H9 (cell line): ENCODE data around the gene MUC4. TPM values are rescaled to one million over a fixed set of nuclear protein-coding genes. Genes with fewer than 3 reads are reported as not detected.

Source experiments
- DNase-seq: peaks from one replicate; pipeline ENCODE4 v3.0.0-alpha.2; 2017
- H2AFZ ChIP-seq: one replicate; pipeline ENCODE4 v1.6.1; 2013; ENCODE audit warnings: mild to moderate bottlenecking, low read length, control low read depth, moderate library complexity
- H2AK5ac ChIP-seq: 2 replicates; pipeline ENCODE4 v1.6.1; 2013; ENCODE audit warnings: low read length, control low read depth, mixed read lengths; ENCODE audit not compliant: insufficient read length
- H2BK120ac ChIP-seq: one replicate; pipeline ENCODE4 v1.6.1; 2013; ENCODE audit warnings: low read depth, mild to moderate bottlenecking, low read length, control low read depth, inconsistent platforms; ENCODE audit not compliant: poor library complexity, severe bottlenecking
- H2BK12ac ChIP-seq: 2 replicates; pipeline ENCODE4 v1.6.1; 2013; ENCODE audit warnings: low read length, control low read depth, mixed read lengths, low read depth; ENCODE audit not compliant: insufficient read length
- H2BK15ac ChIP-seq: 2 replicates; pipeline ENCODE4 v1.6.1; 2013; ENCODE audit warnings: low read depth, low read length, control low read depth
- H2BK20ac ChIP-seq: one replicate; pipeline ENCODE4 v1.6.1; 2013; ENCODE audit warnings: low read depth, mild to moderate bottlenecking, low read length, control low read depth, inconsistent platforms; ENCODE audit not compliant: poor library complexity, severe bottlenecking
- H2BK5ac ChIP-seq: 2 replicates; pipeline ENCODE4 v1.6.1; 2013; ENCODE audit warnings: low read length, control low read depth, mixed read lengths; ENCODE audit not compliant: insufficient read length
- H3K14ac ChIP-seq: 2 replicates; pipeline ENCODE4 v1.6.1; 2013; ENCODE audit warnings: low read length, control low read depth; ENCODE audit not compliant: insufficient read depth
- H3K18ac ChIP-seq: 2 replicates; pipeline ENCODE4 v1.6.1; 2013; ENCODE audit warnings: low read depth, mild to moderate bottlenecking, mixed read lengths, low read length, control low read depth; ENCODE audit not compliant: insufficient read length
- H3K23ac ChIP-seq: 2 replicates; pipeline ENCODE4 v1.6.1; 2013; ENCODE audit warnings: low read length, control low read depth, mixed read lengths, low read depth; ENCODE audit not compliant: insufficient read length
- H3K23me2 ChIP-seq: 2 replicates; pipeline ENCODE4 v1.6.1; 2013; ENCODE audit warnings: low read depth, mild to moderate bottlenecking, mixed read lengths, low read length, control low read depth; ENCODE audit not compliant: insufficient read length, poor library complexity, severe bottlenecking
- H3K27ac ChIP-seq: 2 replicates; pipeline ENCODE4 v1.5.1; 2013; ENCODE audit warnings: low read length, control low read depth, mixed read lengths, low read depth; ENCODE audit not compliant: insufficient read length
- H3K27me3 ChIP-seq: 2 replicates; pipeline ENCODE4 v1.6.1; 2013; ENCODE audit warnings: low read length, control low read depth, inconsistent platforms; ENCODE audit not compliant: insufficient read depth
- H3K4ac ChIP-seq: 2 replicates; pipeline ENCODE4 v1.6.1; 2013; ENCODE audit warnings: low read depth, mild to moderate bottlenecking, control low read depth, inconsistent platforms, low read length, moderate library complexity
- H3K4me1 ChIP-seq: 2 replicates; pipeline ENCODE4 v1.6.1; 2013; ENCODE audit warnings: low read length, control low read depth, inconsistent platforms; ENCODE audit not compliant: insufficient read depth
- H3K4me2 ChIP-seq: 2 replicates; pipeline ENCODE4 v1.6.1; 2013; ENCODE audit warnings: low read length, control low read depth, mixed read lengths; ENCODE audit not compliant: insufficient read length, insufficient read depth
- H3K56ac ChIP-seq: 2 replicates; pipeline ENCODE4 v1.6.1; 2013; ENCODE audit warnings: low read depth, mild to moderate bottlenecking, mixed read lengths, low read length, control low read depth; ENCODE audit not compliant: insufficient read length
- H3K79me1 ChIP-seq: 2 replicates; pipeline ENCODE4 v1.6.1; 2013; ENCODE audit warnings: low read depth, mild to moderate bottlenecking, moderate library complexity, low read length, control low read depth, inconsistent platforms; ENCODE audit not compliant: insufficient read depth, poor library complexity, severe bottlenecking
- H3K79me2 ChIP-seq: 2 replicates; pipeline ENCODE4 v1.6.1; 2013; ENCODE audit warnings: low read length, control low read depth, inconsistent platforms; ENCODE audit not compliant: insufficient read depth
- H3K9ac ChIP-seq: 2 replicates; pipeline ENCODE4 v1.6.1; 2013; ENCODE audit warnings: low read length, control low read depth, mixed read lengths; ENCODE audit not compliant: insufficient read length; ENCODE audit errors: extremely low read depth
- H3K9me3 ChIP-seq: one replicate; pipeline ENCODE4 v1.6.1; 2013; ENCODE audit warnings: low read depth, low read length, inconsistent platforms; ENCODE audit not compliant: control insufficient read depth
- H3T11ph ChIP-seq: one replicate; pipeline ENCODE4 v1.6.1; 2013; ENCODE audit warnings: mild to moderate bottlenecking, low read length, control low read depth, inconsistent platforms
- H4K20me1 ChIP-seq: one replicate; pipeline ENCODE4 v1.6.1; 2013; ENCODE audit not compliant: control insufficient read depth, insufficient read length, insufficient read depth
- H4K5ac ChIP-seq: 2 replicates; pipeline ENCODE4 v1.6.1; 2013; ENCODE audit warnings: low read depth, mild to moderate bottlenecking, mixed read lengths, low read length, control low read depth; ENCODE audit not compliant: insufficient read length
- H4K8ac ChIP-seq: replicated peaks from 2 replicates; pipeline ENCODE4 v1.6.1; 2013; ENCODE audit warnings: low read length, control low read depth, mixed read lengths, low read depth; ENCODE audit not compliant: insufficient read length
- H4K91ac ChIP-seq: 2 replicates; pipeline ENCODE4 v1.6.1; 2013; ENCODE audit warnings: low read depth, mild to moderate bottlenecking, moderate library complexity, mixed read lengths, low read length, control low read depth; ENCODE audit not compliant: insufficient read length
- H3K27ac Mint-ChIP-seq, 3 experiments: 2 replicates in 2 of 3; 3 replicates in 1 of 3; pipeline ENCODE4 v1.8.0; 2020 to 2021; ENCODE audit warnings: mixed read lengths in 3 of 3, mild to moderate bottlenecking in 1 of 3, moderate library complexity in 1 of 3
- H3K27me3 Mint-ChIP-seq: 2 replicates; pipeline ENCODE4 v1.8.0; 2021; ENCODE audit warnings: low read depth, mild to moderate bottlenecking, moderate library complexity, mixed read lengths
- H3K36me3 Mint-ChIP-seq, 3 experiments: 2 replicates in 2 of 3; 3 replicates in 1 of 3; pipeline ENCODE4 v1.8.0; 2020 to 2021; ENCODE audit warnings: low read depth in 3 of 3, mixed read lengths in 3 of 3; ENCODE audit not compliant: insufficient read depth in 1 of 3
- H3K4me1 Mint-ChIP-seq, 2 experiments: 2 replicates each; pipeline ENCODE4 v1.8.0; 2020; ENCODE audit warnings: mixed read lengths in 2 of 2
- H3K4me3 Mint-ChIP-seq, 2 experiments: 2 replicates in 1 of 2; 3 replicates in 1 of 2; pipeline ENCODE4 v1.8.0; 2020 to 2021; ENCODE audit warnings: mild to moderate bottlenecking in 2 of 2, mixed read lengths in 2 of 2, moderate library complexity in 1 of 2
- H3K9me3 Mint-ChIP-seq, 2 experiments: 2 replicates in 1 of 2; 3 replicates in 1 of 2; pipeline ENCODE4 v1.8.0; 2020; ENCODE audit warnings: mild to moderate bottlenecking in 2 of 2, mixed read lengths in 2 of 2, moderate library complexity in 1 of 2
- CTCF ChIP-seq: fragments of 200-600 bp; sonication (generic); conservative IDR thresholded peaks from 3 replicates; pipeline ENCODE4 v1.8.0; 2021; ENCODE audit warnings: antibody characterized with exemption, mild to moderate bottlenecking
- WGBS: extraction: QIAGEN DNeasy Blood & Tissue Kit; methylation state at CpG from one replicate; pipeline ENCODE4 v1.1.7; 2013; ENCODE audit warnings: missing lambda C conversion rate, low lambda C conversion rate, mixed read lengths; ENCODE audit not compliant: insufficient read length; ENCODE audit errors: extremely low coverage; 5-methylcytosine and 5-hydroxymethylcytosine counted together
- total RNA-seq: library from RNA; stranded (reverse); gene quantifications from 2 replicates; pipeline ENCODE4 v1.2.1, GENCODE V29; 2021

The MUC4 gene
- total RNA-seq, 1 experiment from 2014 or later, result 1.2 TPM

DNA sequence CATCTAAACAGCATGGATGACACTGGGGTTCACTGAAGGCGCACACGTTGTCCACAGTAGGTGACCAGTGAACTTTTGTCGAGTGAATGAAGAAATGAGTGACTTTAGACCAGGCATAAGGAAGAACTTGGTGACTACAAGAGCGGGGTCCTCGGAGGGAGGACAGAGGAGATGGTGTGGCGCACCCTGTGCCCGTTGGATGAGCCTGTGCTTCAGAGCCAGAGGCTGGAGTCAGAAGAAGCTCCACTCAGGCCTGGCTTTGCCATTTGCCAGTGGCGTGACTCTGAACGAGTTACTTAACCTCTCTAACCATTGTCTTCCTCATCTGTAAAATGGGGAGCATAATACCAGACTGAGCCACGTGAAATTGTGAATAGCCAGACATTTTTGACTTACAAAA lies 42.2 kb downstream of the MUC4 start:
- H3K18ac ChIP-seq, result no peak overlapping the region
- H2BK5ac ChIP-seq, result no peak overlapping the region
- no peaks in the 10 kb centered on the region for H3K4me1 ChIP-seq
- H3K23me2 ChIP-seq, result peaks cover 2% of the 10 kb centered on the region
- H2BK20ac ChIP-seq, result no peak overlapping the region
- H3K14ac ChIP-seq, result no peak overlapping the region
- H3K9ac ChIP-seq, result no peak overlapping the region
- Mint-ChIP-seq H3K4me1 (no peaks in the 10 kb centered on the region; a peak in 1 of 4 replicates), H3K36me3 (peaks cover 0 to 10% (median 2%) of the 10 kb centered on the region in 3 experiments; a peak in 1 of 7 replicates), H3K27ac (no peak overlapping the region; a peak in 1 of 7 replicates), H3K27me3 (peaks cover 2% of the 10 kb centered on the region), H3K9me3 (peaks cover 3 to 10% of the 10 kb centered on the region in 2 experiments; a peak in 4 of 5 replicates), H3K4me3 (no peak overlapping the region)
- H4K5ac ChIP-seq, result no peak overlapping the region
- no peaks in the 10 kb centered on the region for H3K27me3 ChIP-seq
- no peak overlapping the region for H3K4me2 ChIP-seq
- no peak overlapping the region for H2BK15ac ChIP-seq
- no peak overlapping the region for H3K27ac ChIP-seq
- H4K8ac ChIP-seq, result no peak overlapping the region
- no peak overlapping the region for H2AK5ac ChIP-seq
- H3K79me1 ChIP-seq, result no peaks in the 10 kb centered on the region
- no peak overlapping the region for H3K4ac ChIP-seq
- H2BK120ac ChIP-seq, result no peak overlapping the region
- H3K56ac ChIP-seq, result no peak overlapping the region
- TF ChIP-seq CTCF, result no peak
- no peaks in the 10 kb centered on the region for H3K79me2 ChIP-seq
- H2BK12ac ChIP-seq, result no peak overlapping the region
- H3K9me3 ChIP-seq, result no peaks in the 10 kb centered on the region
- no peaks in the 10 kb centered on the region for H4K20me1 ChIP-seq
- no CpG with 5 or more reads among the region's 10 CpGs for WGBS
- H2AFZ ChIP-seq, result no peak overlapping the region
- H4K91ac ChIP-seq, result no peak overlapping the region
- no peak overlapping the region for H3K23ac ChIP-seq
- no peak overlapping the region for H3T11ph ChIP-seq
- DNase-seq, result no peak
